ENCODE measurements around the gene PPP1R3D. TPM values are rescaled to one million over a fixed set of nuclear protein-coding genes. Genes with fewer than 3 reads are reported as not detected.

Gene PPP1R3D
- total and polyA plus RNA-seq, 2 of the 13 experiments (the other 11 are each of a cell fraction or from before 2014, with no cell fraction given), result 1.2 to 3.7 TPM

- TF ChIP-seq SATB2 (CRISPR knock-in tag; IDR thresholded peaks at IDR 0.05) (no peak), ZNF687 (CRISPR knock-in tag; IDR thresholded peaks at IDR 0.05) (peak; percentile 99), ZFP37 (CRISPR knock-in tag; IDR thresholded peaks at IDR 0.05; ENCODE audit: borderline replicate concordance) (peak; percentile 84), ZNF260 (CRISPR knock-in tag; IDR thresholded peaks at IDR 0.05; ENCODE audit: borderline replicate concordance, low read depth) (0 out of 2 replicates have a peak, but pooled peaks have one; percentile 30), HNRNPLL (IDR thresholded peaks at IDR 0.05; ENCODE audit: low read depth, low read length, poor library complexity, severe bottlenecking) (peak; percentile 93), ZNF570 (CRISPR knock-in tag; IDR thresholded peaks at IDR 0.05; ENCODE audit: borderline replicate concordance) (peak; percentile 95), ZNF660 (CRISPR knock-in tag; IDR thresholded peaks at IDR 0.05; ENCODE audit: borderline replicate concordance, low read depth) (no peak), ZNF17 (CRISPR knock-in tag; IDR thresholded peaks at IDR 0.05) (no peak), ARNTL (CRISPR knock-in tag; IDR thresholded peaks at IDR 0.05) (peak; percentile 96), KDM5B (CRISPR knock-in tag; IDR thresholded peaks at IDR 0.05; ENCODE audit: borderline replicate concordance) (peak; percentile 87), PAF1 (CRISPR knock-in tag; IDR thresholded peaks at IDR 0.05) (no peak), ZBTB7A (CRISPR knock-in tag; IDR thresholded peaks at IDR 0.05) (0 out of 2 replicates have a peak, but pooled peaks have one; percentile 33), AKNA (CRISPR knock-in tag; IDR thresholded peaks at IDR 0.05; ENCODE audit: borderline replicate concordance) (no peak), SUZ12 (IDR thresholded peaks at IDR 0.05; ENCODE audit: low read depth, low read length) (peak; percentile 19; the same call in 1 of the 2 replicates), ZFY (CRISPR knock-in tag; IDR thresholded peaks at IDR 0.05) (peak; percentile 81), MXD1 (CRISPR knock-in tag; IDR thresholded peaks at IDR 0.05) (no peak; the same call in 1 of the 2 replicates), ZNF75D (CRISPR knock-in tag; IDR thresholded peaks at IDR 0.05; ENCODE audit: borderline replicate concordance) (no peak), NCOA1 (CRISPR knock-in tag; IDR thresholded peaks at IDR 0.05) (no peak)
Measured at GRCh38 chr20:59940129-59940955, at the start of gene PPP1R3D, which contains the start of gene FAM217B (continued).

Data from HepG2 (cell line).